ENCODE data around the gene PTTG2.

DNA sequence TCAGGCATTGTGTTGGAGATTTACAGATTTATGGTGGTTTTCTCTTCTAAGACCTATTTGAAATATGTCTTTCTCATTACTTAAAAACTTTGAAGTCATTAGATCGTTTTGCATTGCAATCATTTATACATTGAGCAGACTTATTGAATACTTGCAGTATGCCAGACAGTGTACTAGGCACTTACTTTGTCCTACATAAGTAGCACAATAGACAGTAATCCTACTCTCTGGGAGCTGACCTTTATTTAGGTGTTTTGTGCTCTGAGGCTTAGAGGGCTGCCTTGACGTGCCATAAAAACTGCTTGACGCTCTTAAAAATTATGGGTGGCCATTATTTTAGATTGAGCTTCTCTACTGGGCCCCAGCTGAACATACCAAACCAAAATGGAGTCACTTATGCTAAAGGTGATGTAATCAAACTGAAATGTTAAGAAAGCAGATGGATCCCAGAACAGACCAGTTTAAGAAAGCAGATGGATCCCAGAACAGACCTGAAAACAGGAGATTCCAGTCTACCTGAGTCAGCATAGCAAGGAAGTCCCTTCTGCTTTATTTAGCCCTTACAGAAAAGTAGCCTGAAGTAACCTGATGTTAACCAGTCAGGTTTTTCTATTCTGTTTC is 42.4 kb downstream of the PTTG2 start:
- TF ChIP-seq, protein P1, sequence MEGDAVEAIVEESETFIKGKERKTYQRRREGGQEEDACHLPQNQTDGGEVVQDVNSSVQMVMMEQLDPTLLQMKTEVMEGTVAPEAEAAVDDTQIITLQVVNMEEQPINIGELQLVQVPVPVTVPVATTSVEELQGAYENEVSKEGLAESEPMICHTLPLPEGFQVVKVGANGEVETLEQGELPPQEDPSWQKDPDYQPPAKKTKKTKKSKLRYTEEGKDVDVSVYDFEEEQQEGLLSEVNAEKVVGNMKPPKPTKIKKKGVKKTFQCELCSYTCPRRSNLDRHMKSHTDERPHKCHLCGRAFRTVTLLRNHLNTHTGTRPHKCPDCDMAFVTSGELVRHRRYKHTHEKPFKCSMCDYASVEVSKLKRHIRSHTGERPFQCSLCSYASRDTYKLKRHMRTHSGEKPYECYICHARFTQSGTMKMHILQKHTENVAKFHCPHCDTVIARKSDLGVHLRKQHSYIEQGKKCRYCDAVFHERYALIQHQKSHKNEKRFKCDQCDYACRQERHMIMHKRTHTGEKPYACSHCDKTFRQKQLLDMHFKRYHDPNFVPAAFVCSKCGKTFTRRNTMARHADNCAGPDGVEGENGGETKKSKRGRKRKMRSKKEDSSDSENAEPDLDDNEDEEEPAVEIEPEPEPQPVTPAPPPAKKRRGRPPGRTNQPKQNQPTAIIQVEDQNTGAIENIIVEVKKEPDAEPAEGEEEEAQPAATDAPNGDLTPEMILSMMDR (IDR thresholded peaks at IDR 0.05): no peak
- TF ChIP-seq POLR2A (IDR thresholded peaks at IDR 0.05): no peak

Measured in uterus (tissue), 2 donors.